B cell (primary cell): ENCODE measurements around the gene CRYBA4. TPM values are rescaled to one million over a fixed set of nuclear protein-coding genes. Genes with fewer than 3 reads are reported as not detected.

Experiments
- ATAC-seq: fragments of 200-7000 bp; cut with Tn5 transposase; one replicate; pipeline ENCODE4 v1.10.0; 2021; ENCODE audit warnings: low read depth, mild to moderate bottlenecking, moderate number of reproducible peaks, moderate library complexity
- CTCF ChIA-PET: fragments of 350-600 bp; sonication (Branson Sonifier 250); formaldehyde crosslinking; loops from one replicate; lab custom pipeline; 2021; ENCODE audit warnings: antibody characterized with exemption, inconsistent platforms; lab: Charles Lee
- POLR2A ChIA-PET: fragments of 350-600 bp; sonication (Branson Sonifier 250); formaldehyde crosslinking; loops from one replicate; lab custom pipeline; 2021; ENCODE audit warnings: antibody characterized with exemption; lab: Charles Lee
- DNase-seq: peaks from one replicate; pipeline ENCODE4 v3.0.0; 2013
- H2AFZ ChIP-seq: 2 replicates; pipeline ENCODE4 v1.6.1; 2012; ENCODE audit warnings: mild to moderate bottlenecking, low read depth, low read length; ENCODE audit not compliant: insufficient read depth, poor library complexity, severe bottlenecking
- H3K27ac ChIP-seq, 2 donors: 1 replicate in 1 of 2; 2 replicates in 1 of 2; pipeline ENCODE4 v1.5.1; 2012 to 2013; ENCODE audit warnings: low read length in 2 of 2, mild to moderate bottlenecking in 2 of 2, moderate library complexity in 1 of 2
- H3K27me3 ChIP-seq, 4 experiments: fragments of 200-600 bp in 1 of 4; sonication (generic) in 1 of 4; replicated peaks in 1 of 4; 1 replicate in 2 of 4; 2 replicates in 2 of 4; pipeline versions ENCODE4 v1.6.1 to v1.7.0; 2013 to 2016; ENCODE audit warnings: low read length in 3 of 4, mild to moderate bottlenecking in 2 of 4, mixed read lengths in 1 of 4, moderate library complexity in 1 of 4; ENCODE audit not compliant: insufficient read depth in 4 of 4, control insufficient read depth in 3 of 4; ENCODE audit errors: control extremely low read depth in 1 of 4
- H3K36me3 ChIP-seq, 2 experiments: replicated peaks in 1 of 2; 1 replicate in 1 of 2; 2 replicates in 1 of 2; pipeline versions ENCODE4 v1.6.1 to v1.7.1; 2013; ENCODE audit warnings: low read length in 1 of 2; ENCODE audit not compliant: insufficient read depth in 2 of 2, control insufficient read depth in 1 of 2; ENCODE audit errors: control extremely low read depth in 1 of 2, extremely low read depth in 1 of 2
- H3K4me1 ChIP-seq, 2 donors: fragments of 200-600 bp in 1 of 2; sonication (generic) in 1 of 2; 1 replicate in 1 of 2; 2 replicates in 1 of 2; pipeline versions ENCODE4 v1.5.1 to v1.6.1; 2013 to 2017; ENCODE audit warnings: low read length in 2 of 2; ENCODE audit not compliant: control insufficient read depth in 2 of 2, insufficient read depth in 2 of 2
- H3K4me2 ChIP-seq: replicated peaks from 2 replicates; pipeline ENCODE3; 2012; ENCODE audit warnings: mild to moderate bottlenecking, low read depth, low read length; ENCODE audit not compliant: poor library complexity, severe bottlenecking
- H3K4me3 ChIP-seq, 5 experiments: fragments of 200-600 bp in 1 of 5; sonication (generic) in 1 of 5; 1 replicate in 3 of 5; 2 replicates in 2 of 5; pipeline versions ENCODE4 v1.5.1 to v1.7.0; 2011 to 2016; ENCODE audit warnings: low read length in 4 of 5, mild to moderate bottlenecking in 4 of 5, low read depth in 2 of 5, control low read depth in 1 of 5, moderate library complexity in 1 of 5; ENCODE audit not compliant: insufficient read depth in 1 of 5; ENCODE audit errors: control extremely low read depth in 1 of 5, extremely low read depth in 1 of 5
- H3K79me2 ChIP-seq: fragments of 200-600 bp; sonication (generic); one replicate; pipeline ENCODE4 v1.6.0; 2016; ENCODE audit warnings: low read length; ENCODE audit not compliant: control insufficient read depth, insufficient read depth
- H3K9ac ChIP-seq: fragments of 200-600 bp; sonication (generic); 2 replicates; pipeline ENCODE4 v1.6.1; 2017; ENCODE audit warnings: mild to moderate bottlenecking, low read length, moderate library complexity
- H3K9me3 ChIP-seq, 3 donors: one replicate each; pipeline versions ENCODE4 v1.6.1 to v1.7.1; 2013; ENCODE audit warnings: low read length in 2 of 3; ENCODE audit not compliant: control insufficient read depth in 2 of 3, insufficient read depth in 1 of 3; ENCODE audit errors: control extremely low read depth in 1 of 3
- H4K20me1 ChIP-seq: 2 replicates; pipeline ENCODE4 v1.6.0; 2012; ENCODE audit warnings: mild to moderate bottlenecking, low read length; ENCODE audit not compliant: insufficient read depth, control insufficient read depth, poor library complexity, severe bottlenecking
- H3K27ac Mint-ChIP-seq: one replicate; pipeline ENCODE4 v1.8.0; 2021; ENCODE audit warnings: mixed read lengths
- H3K27me3 Mint-ChIP-seq: one replicate; pipeline ENCODE4 v1.8.0; 2021; ENCODE audit warnings: mixed read lengths
- H3K4me1 Mint-ChIP-seq: one replicate; pipeline ENCODE4 v1.8.0; 2021; ENCODE audit warnings: mixed read lengths
- H3K4me3 Mint-ChIP-seq: one replicate; pipeline ENCODE4 v1.8.0; 2021; ENCODE audit warnings: mixed read lengths
- H3K9me3 Mint-ChIP-seq: one replicate; pipeline ENCODE4 v1.8.0; 2022; ENCODE audit warnings: mixed read lengths; ENCODE audit not compliant: insufficient read depth
- CTCF ChIP-seq: fragments of 200-600 bp; IDR thresholded peaks from one replicate; pipeline ENCODE4 v1.8.0; 2022; ENCODE audit warnings: antibody characterized with exemption, mild to moderate bottlenecking
- EZH2 ChIP-seq: IDR thresholded peaks from 2 replicates; pipeline ENCODE4 v1.6.1; 2012; ENCODE audit warnings: borderline replicate concordance, low read depth, mild to moderate bottlenecking, moderate library complexity, low read length; ENCODE audit not compliant: insufficient read depth, poor library complexity, severe bottlenecking
- WGBS: methylation state at CpG from one replicate; pipeline ENCODE4 v1.1.5; 2013; ENCODE audit warnings: missing lambda C conversion rate; ENCODE audit not compliant: insufficient coverage; 5-methylcytosine and 5-hydroxymethylcytosine counted together
- intact Hi-C: fragments of 100-400 bp; cut with micrococcal nuclease; formaldehyde crosslinking; loops from one replicate; pipeline ENCODE4 v1.10.0; 2022
- polyA plus RNA-seq: library from polyadenylated mRNA; depleted of rRNA; stranded (reverse); fragments of >200 nt; gene quantifications from 2 replicates; pipeline ENCODE4 v1.2.3, GENCODE V29; 2012
- total RNA-seq, 2 donors: library from RNA; stranded (reverse); fragments of 120-200 nt in 1 of 2; gene quantifications; 1 replicate in 1 of 2; 2 replicates in 1 of 2; pipeline versions ENCODE4 v1.2.3 to v1.2.4, GENCODE V29; 2013 to 2022

CRYBA4 gene
- total and polyA plus RNA-seq, 2 donors (not counting 1 experiment from before 2014, with no cell fraction given), result not detected

DNA sequence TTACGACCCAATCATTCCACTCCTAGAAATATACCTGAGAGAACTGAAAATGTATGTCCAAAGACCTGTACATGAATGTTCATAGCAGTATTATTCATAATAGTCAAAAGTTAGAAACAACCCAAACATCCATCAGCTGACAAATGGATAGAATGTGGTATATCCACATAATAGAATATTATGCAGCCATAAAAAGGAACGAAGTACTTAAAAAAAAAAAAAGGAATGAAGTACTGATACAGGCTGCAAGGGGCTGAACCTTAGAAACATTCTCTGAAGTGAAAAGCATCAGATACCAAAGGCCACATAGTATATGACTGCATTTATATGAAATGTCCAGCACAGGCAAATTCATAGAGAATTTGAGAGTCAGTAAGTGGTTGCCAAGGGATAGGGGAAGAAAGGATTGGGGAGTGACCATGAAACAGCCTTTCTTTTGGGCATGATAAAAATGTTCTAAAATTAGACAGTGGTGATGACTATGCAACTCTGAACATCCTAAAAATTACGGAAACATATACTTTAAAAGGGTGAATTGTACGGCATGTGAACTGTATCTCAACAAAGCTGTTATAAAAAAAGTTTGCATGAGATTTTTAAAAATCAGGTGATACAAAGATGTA is 33.7 kb upstream of the CRYBA4 start:
- intact Hi-C loops, result no loop called here
- Histone ChIP-seq H3K9me3 (peaks cover 0 to 1% (median 0%) of the 10 kb centered on the region in 3 donors), H3K4me3 (peak overlapping the region in 1 of 5 experiments; percentile 61), H3K36me3 (no peaks in the 10 kb centered on the region), H3K4me2 (peak overlapping the region; percentile 94), H3K27ac (no peak overlapping the region), H4K20me1 (no peaks in the 10 kb centered on the region), H3K9ac (no peak overlapping the region), H2AFZ (no peak overlapping the region), H3K79me2 (peaks cover 60% of the 10 kb centered on the region), H3K4me1 (peaks cover 34 to 41% of the 10 kb centered on the region in 2 donors), H3K27me3 (no peaks in the 10 kb centered on the region)
- ATAC-seq, result no peak
- ChIA-PET CTCF (interaction anchor here (0.7 to 1.6 kb wide), 2 partner anchors 11 to 76 kb away, joined by 3 to 7 read pairs; no protein-coding TSS in a partner anchor), POLR2A (interaction anchor here (0.8 kb wide), 1 partner anchor 54 kb away, joined by 3 read pairs; no protein-coding TSS in a partner anchor)
- no peak for TF ChIP-seq CTCF
- no peak for TF ChIP-seq EZH2
- DNase-seq, result no peak
- no peaks in the 10 kb centered on the region for H3K27me3 Mint-ChIP-seq
- peak overlapping the region; percentile 88 for H3K4me3 Mint-ChIP-seq
- H3K27ac Mint-ChIP-seq, result peak overlapping the region; percentile 8
- no peaks in the 10 kb centered on the region for H3K9me3 Mint-ChIP-seq
- peaks cover 50% of the 10 kb centered on the region for H3K4me1 Mint-ChIP-seq
- no CpG with 5 or more reads among the region's 4 CpGs for WGBS

GRCh38 chr22:26588729-26589366 is 32.9 kb upstream of the CRYBA4 start:
- ATAC-seq (no peak), DNase-seq (no peak)
- H2AFZ ChIP-seq, result peak overlapping the region; percentile 76
- H3K36me3 ChIP-seq, result no peaks in the 10 kb centered on the region
- peaks cover 34 to 41% of the 10 kb centered on the region in 2 donors for H3K4me1 ChIP-seq
- Mint-ChIP-seq H3K27me3 (no peaks in the 10 kb centered on the region), H3K27ac (peak overlapping the region; percentile 85), H3K4me3 (peak overlapping the region; percentile 88), H3K4me1 (peaks cover 50% of the 10 kb centered on the region), H3K9me3 (no peaks in the 10 kb centered on the region)
- peaks cover 0 to 1% (median 0%) of the 10 kb centered on the region in 3 donors for H3K9me3 ChIP-seq
- H4K20me1 ChIP-seq, result no peaks in the 10 kb centered on the region
- peak overlapping the region; percentile 94 for H3K4me2 ChIP-seq
- TF ChIP-seq CTCF (no peak), EZH2 (no peak)
- CTCF ChIA-PET, result interaction anchor here (0.7 to 1.6 kb wide), 2 partner anchors 11 to 75 kb away, joined by 3 to 7 read pairs; no protein-coding TSS in a partner anchor
- POLR2A ChIA-PET, result interaction anchor here (0.8 kb wide), 1 partner anchor 55 kb away, joined by 3 read pairs; no protein-coding TSS in a partner anchor
- WGBS, result 0% methylated on average over 1 of the region's 14 CpGs
- peak overlapping the region; percentile 61 to 93 (median 84) for H3K4me3 ChIP-seq
- H3K79me2 ChIP-seq, result peaks cover 53% of the 10 kb centered on the region
- H3K27ac ChIP-seq, result peak overlapping the region; percentile 13 to 83
- H3K9ac ChIP-seq, result peak overlapping the region; percentile 84
- intact Hi-C loops, result no loop called here
- H3K27me3 ChIP-seq, result no peaks in the 10 kb centered on the region
